GM12878 (cell line): ENCODE results near the gene UBE2J2. TPM values are rescaled to one million over a fixed set of nuclear protein-coding genes. Genes with fewer than 3 reads are reported as not detected.

ENCODE experiments used
- BCL11A ChIP-seq: IDR thresholded peaks from 2 replicates; pipeline ENCODE4 v1.6.1; 2011; ENCODE audit warnings: low read depth, low read length
- BMI1 ChIP-seq: fragments of 450-650 bp; IDR thresholded peaks from 2 replicates; pipeline ENCODE4 v1.6.1; 2016; ENCODE audit warnings: mild to moderate bottlenecking, moderate library complexity, borderline replicate concordance
- FOXK2 ChIP-seq: fragments of 450-650 bp; IDR thresholded peaks from 2 replicates; pipeline ENCODE4 v1.6.1; 2017; ENCODE audit warnings: mild to moderate bottlenecking, moderate library complexity
- HDAC2 ChIP-seq: fragments of 200-600 bp; sonication (generic); IDR thresholded peaks from 2 replicates; pipeline ENCODE4 v1.6.1; 2017
- ZBTB4 ChIP-seq: fragments of 450-650 bp; formaldehyde crosslinking; IDR thresholded peaks from 2 replicates; pipeline ENCODE4 v1.4.0; 2022; ENCODE audit warnings: mild to moderate bottlenecking, moderate library complexity
- polyA plus RNA-seq, 11 experiments: library from polyadenylated mRNA; depleted of rRNA in 4 of 11; unstranded in 6 of 11; stranded (reverse) in 5 of 11; fragments of >200 nt; fragmentation: Nextera tagmentation in 4 of 11; fragmentation: Illumina TruSeq in 1 of 11; extraction: Ambion mirVana in 4 of 11; extraction: Trizol in 1 of 11; gene quantifications; 1 replicate in 1 of 11; 2 replicates in 10 of 11; pipeline versions ENCODE4 v1.2.1 to v1.2.3, GENCODE V29; 2011 to 2016; ENCODE audit warnings: inconsistent platforms in 2 of 11, missing spikeins in 2 of 11, low read depth in 1 of 11
- total RNA-seq, 4 experiments: library from RNA; depleted of rRNA in 3 of 4; stranded (reverse); fragments of >200 nt in 3 of 4; fragmentation: Illumina TruSeq in 1 of 4; extraction: Trizol in 1 of 4; gene quantifications; 2 replicates each; pipeline versions ENCODE4 v1.2.1 to v1.2.3, GENCODE V29; 2013 to 2021
- TF ChIP-seq, protein P1 (sequence below): fragments of 450-650 bp; IDR thresholded peaks from 2 replicates; pipeline ENCODE4 v1.6.1; 2018; ENCODE audit warnings: borderline replicate concordance, mild to moderate bottlenecking; ENCODE audit not compliant: partially characterized antibody
- TF ChIP-seq, protein P2 (sequence below): fragments of 150-350 bp; IDR thresholded peaks from 2 replicates; pipeline ENCODE4 v1.6.1; 2016; ENCODE audit warnings: low read depth, low read length

Gene UBE2J2
- total and polyA plus RNA-seq, 10 of the 15 experiments (the other 5 are each of a cell fraction or from before 2014, with no cell fraction given), result 0.72 to 70.5 (median 49.2) TPM

GRCh38 chr1:1315435-1315954, 41.8 kb upstream of the UBE2J2 start (continued):
- TF ChIP-seq, protein P1, sequence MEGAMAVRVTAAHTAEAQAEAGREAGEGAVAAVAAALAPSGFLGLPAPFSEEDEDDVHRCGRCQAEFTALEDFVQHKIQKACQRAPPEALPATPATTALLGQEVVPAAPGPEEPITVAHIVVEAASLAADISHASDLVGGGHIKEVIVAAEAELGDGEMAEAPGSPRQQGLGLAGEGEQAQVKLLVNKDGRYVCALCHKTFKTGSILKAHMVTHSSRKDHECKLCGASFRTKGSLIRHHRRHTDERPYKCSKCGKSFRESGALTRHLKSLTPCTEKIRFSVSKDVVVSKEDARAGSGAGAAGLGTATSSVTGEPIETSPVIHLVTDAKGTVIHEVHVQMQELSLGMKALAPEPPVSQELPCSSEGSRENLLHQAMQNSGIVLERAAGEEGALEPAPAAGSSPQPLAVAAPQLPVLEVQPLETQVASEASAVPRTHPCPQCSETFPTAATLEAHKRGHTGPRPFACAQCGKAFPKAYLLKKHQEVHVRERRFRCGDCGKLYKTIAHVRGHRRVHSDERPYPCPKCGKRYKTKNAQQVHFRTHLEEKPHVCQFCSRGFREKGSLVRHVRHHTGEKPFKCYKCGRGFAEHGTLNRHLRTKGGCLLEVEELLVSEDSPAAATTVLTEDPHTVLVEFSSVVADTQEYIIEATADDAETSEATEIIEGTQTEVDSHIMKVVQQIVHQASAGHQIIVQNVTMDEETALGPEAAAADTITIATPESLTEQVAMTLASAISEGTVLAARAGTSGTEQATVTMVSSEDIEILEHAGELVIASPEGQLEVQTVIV, result no peak
- TF ChIP-seq ZBTB4 (no peak), BMI1 (no peak), BCL11A (no peak), FOXK2 (no peak), HDAC2 (no peak)
- TF ChIP-seq, protein P2, sequence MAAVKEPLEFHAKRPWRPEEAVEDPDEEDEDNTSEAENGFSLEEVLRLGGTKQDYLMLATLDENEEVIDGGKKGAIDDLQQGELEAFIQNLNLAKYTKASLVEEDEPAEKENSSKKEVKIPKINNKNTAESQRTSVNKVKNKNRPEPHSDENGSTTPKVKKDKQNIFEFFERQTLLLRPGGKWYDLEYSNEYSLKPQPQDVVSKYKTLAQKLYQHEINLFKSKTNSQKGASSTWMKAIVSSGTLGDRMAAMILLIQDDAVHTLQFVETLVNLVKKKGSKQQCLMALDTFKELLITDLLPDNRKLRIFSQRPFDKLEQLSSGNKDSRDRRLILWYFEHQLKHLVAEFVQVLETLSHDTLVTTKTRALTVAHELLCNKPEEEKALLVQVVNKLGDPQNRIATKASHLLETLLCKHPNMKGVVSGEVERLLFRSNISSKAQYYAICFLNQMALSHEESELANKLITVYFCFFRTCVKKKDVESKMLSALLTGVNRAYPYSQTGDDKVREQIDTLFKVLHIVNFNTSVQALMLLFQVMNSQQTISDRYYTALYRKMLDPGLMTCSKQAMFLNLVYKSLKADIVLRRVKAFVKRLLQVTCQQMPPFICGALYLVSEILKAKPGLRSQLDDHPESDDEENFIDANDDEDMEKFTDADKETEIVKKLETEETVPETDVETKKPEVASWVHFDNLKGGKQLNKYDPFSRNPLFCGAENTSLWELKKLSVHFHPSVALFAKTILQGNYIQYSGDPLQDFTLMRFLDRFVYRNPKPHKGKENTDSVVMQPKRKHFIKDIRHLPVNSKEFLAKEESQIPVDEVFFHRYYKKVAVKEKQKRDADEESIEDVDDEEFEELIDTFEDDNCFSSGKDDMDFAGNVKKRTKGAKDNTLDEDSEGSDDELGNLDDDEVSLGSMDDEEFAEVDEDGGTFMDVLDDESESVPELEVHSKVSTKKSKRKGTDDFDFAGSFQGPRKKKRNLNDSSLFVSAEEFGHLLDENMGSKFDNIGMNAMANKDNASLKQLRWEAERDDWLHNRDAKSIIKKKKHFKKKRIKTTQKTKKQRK, result no peak
- TF ChIP-seq, all 136 proteins: peak for 0
